ENCODE results near the gene CCDC12.

Gene CCDC12

DNA sequence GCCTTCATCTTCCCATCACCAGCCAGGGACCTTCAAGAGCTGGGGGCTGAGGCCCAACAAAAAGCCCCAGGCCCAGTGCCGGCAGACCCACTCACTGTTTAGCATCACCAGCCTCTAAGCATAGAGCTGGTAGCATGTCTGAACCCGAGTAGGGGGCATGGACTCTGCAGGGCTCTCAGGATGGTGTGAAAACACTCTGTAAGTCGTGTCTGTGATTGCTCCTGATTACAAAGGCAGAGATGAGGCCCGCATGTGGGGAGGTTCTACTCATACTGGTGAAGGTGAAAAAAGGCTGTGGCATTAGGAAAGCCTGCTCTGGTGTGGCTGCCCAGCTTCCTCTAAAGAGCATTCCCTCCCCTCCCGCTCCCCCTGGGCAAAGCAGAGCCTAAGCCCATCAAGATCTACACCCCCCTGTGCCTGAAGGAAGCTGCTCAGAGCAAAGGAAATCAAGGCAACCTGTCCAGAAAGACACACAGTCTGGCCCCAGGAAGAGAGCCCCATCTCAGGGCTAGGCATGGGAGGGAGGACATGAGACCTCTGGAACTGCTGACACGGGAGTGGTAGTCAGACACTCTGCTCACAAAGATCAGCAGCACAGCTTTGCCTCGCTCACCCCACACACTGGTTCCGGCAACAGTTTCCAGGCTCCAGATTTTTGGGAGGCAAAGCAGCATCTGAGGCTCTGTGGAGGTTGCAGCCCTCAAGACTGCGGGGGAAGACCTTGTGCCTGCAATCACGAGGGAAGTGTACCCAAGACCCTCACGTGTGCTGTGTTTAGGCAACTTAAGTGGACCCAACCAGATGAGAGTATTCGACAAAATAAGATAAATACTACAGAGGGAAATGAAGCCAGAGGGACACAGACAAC is 36.7 kb downstream of the CCDC12 start:
- no peak for DNase-seq (ENCODE audit: low read depth in 2 of 2)

DNA sequence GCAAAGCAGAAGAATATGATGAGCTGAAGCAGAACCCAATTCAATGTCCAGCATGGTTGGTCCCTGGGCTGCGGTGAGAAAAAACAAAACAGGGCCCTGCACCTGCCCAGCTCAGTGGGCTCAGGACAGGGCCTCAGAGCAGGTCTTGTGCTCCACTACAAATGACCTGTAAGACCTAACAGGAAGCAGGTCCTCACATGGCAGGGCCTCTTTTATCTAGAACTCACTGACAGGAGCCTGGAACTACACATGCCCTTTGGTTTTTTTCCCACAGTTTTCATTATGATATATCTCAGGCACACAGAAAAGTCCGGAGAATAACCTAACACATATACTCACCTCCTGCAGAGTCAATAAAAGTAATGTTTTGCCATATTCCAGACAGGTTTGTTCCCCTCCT is 38.4 kb downstream of the CCDC12 start:
- DNase-seq (ENCODE audit: low read depth in 2 of 2): no peak

DNA sequence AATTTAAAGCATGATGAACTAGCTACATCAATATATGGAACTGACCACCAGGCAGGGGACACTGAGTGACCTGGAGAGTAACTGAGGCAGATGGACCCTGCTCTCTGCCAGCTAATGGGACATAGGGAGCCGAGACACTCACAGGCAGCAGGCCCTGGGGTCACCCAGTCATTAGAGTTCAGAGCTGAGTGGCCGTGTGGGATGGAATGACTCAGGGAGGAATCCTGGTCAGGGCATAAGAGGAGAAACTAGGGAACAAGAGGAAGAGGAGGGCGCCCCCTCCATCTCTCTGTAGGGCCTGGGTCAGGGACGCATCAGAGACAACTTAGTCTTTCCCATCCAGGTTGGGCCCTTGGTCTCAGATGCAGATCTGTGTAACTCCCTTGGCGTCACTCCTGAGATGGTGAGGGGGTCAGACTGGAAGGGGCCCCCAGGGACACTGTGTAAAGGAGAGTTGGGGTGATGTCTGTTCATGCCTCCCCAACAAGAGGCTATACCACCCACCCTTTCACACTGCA is 39.8 kb downstream of the CCDC12 start:
- no peak for DNase-seq (ENCODE audit: low read depth in 2 of 2)

DNA sequence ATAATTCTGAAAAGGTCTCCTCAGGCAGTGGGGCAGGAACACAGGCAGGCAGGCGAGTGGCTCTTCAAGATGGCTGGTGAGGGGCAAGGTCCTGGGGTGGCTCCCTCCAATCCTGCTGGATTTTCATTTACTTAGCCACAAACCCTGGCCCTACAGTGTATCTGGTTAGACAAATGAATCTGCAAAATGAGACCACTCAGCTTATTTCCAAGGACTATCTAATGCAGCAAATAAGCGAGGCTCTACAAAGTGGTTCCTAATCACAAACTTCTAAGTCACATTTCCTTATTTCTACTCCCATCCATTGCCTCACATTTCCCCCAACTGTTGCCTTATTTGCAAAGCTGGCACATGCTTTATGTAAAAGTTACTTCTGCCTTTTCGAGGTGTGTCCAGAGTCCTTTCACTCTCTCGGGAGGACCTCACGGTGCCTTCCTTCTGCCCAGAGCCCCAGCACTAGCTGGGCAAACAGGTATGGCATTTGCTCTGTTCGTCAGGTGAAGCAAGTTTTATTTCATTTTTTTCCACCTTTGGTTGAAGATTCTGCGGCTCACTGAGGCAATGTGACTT is 40.5 kb downstream of the CCDC12 start:
- no peak for DNase-seq (ENCODE audit: low read depth in 2 of 2)

DNA sequence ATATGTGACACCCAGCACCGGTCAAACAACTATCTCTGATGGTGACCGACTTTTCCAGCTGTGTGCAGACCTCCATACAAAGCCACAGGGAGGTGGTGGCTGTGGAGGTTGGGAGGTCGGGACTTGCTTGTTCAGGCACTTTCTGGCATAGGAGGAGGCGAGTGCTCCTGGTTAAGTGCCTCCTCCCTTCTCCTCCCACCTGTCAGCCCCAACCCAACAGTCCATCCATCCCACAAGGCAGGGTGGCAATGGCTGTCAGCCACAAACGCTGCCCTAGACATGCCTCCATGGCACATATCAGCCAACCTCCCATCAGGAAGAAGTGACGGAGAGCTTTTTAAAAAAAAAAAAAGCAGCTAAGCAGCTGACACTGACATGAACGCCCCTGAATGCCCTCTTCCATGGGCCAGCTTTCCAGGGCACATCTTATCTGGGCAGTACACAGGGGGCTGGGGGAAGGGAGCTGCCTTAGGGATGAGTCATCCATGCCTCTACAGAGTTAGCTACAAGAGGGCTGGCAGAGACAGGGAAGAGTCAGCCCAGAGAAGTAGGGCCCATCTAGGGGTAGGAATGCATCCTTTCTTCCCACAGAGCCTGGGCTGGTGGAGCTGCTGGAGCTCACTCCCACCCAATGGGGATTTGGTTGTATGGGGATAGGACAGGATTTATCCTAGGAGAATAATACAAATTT is 41.2 kb downstream of the CCDC12 start:
- DNase-seq (ENCODE audit: low read depth in 2 of 2): no peak

DNA sequence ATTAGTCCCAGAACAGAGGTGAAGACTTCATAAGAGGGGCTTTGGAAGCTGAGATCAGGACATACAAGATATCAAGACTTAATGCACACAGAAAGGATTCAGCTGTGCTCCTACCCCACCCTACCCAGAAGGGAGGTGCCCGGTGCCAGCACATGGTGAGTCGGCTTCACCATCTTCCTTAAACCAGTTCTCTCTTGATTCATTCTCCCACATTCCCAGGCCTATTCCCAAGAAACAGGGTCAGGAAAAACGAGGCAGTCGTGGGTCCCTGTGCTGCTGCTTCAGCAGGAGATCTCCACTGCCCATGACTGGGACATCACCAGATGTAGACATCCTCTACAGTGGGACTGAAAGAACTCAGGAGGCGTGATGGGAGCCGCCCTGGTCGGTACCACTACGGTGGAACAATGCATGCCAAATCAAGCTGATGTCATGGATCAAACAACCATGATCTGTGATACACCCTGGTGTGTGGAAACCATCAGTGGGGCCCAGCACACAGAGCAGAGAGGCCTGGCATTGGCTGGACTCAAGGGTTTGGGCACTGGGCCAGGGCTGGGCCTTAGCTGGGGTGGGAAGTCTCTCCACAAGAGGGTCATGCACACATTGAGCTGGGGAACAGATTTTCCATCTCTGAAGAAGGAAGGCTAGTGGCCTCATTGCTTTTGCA is 41.9 kb downstream of the CCDC12 start:
- DNase-seq (ENCODE audit: low read depth in 2 of 2): no peak

DNA sequence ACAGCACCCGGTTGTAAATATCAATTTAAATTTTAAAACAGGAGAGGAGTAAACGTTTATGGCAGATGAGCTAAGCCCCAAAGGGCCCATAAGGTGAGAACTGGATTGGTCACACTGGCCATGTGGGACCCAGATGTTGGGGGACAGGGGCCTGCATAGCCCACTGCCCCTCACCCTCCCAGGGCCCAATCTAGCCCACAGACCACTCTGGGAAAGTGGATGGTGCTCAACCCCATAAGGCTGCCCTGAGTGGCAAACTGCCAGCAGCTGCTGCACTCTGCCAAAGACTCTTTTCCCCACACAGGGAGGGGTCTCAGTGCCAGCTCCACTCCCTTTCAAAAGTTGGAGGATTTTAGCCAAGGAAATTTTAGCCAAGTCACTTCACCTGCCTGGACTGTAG is 42.5 kb downstream of the CCDC12 start:
- DNase-seq (ENCODE audit: low read depth in 2 of 2): no peak

DNA sequence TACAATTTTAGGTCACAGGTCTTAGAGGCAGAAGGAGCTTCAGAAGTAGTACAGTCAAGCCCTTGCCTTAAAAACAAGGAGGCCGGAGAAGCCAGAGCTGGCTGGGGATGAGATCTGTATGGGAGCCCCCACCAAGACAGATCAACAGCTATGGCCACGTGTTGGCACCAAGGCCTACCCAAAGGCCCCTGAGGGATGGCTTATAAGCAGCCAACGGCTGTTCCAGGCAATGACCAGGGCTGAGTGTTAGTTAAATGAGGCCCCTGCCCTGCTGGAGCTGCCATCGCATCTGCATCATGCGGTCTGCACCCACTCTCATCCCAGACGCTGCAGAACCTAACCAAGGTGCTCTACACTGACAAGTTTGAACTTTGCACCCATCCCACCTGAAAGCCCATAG is 43.3 kb downstream of the CCDC12 start:
- DNase-seq (ENCODE audit: low read depth in 2 of 2): no peak

DNA sequence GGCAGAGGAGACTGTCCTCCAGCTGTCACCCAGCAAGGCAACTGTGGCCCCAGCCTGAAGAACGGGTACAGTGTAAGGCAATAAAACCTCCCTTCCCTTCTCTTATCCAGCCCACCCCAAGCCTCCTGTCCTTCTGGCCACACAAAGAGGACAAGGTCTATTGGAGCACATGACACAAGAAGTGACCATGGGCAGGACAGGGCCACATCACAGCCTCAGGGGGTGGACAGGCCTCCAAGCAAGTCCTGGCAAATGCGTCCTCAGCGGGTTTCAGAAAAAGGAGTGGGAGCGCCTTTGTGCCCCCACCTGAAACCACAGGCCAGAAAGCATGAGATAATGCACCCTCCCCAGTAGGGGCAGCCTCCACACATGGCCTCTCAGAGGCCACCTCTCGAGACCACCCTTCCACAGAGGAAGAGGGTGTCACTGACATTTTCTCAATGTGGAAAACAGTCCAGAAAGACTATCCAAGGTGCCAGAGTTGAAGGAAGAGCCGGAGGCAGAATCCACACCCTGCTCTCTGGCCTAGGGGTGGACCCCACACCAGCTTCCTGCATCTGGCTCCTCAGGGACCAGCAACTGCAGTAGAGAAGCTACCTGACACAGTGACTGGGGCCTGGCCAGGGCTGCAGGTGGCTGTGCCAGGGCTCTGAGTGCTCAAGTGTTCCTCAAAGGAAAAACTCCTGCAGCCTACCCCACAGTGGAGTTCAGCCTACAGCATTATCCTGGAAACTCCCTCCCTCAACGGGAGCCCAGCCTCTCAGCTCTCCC is 43.9 kb downstream of the CCDC12 start:
- no peak for DNase-seq (ENCODE audit: low read depth in 2 of 2)

DNA sequence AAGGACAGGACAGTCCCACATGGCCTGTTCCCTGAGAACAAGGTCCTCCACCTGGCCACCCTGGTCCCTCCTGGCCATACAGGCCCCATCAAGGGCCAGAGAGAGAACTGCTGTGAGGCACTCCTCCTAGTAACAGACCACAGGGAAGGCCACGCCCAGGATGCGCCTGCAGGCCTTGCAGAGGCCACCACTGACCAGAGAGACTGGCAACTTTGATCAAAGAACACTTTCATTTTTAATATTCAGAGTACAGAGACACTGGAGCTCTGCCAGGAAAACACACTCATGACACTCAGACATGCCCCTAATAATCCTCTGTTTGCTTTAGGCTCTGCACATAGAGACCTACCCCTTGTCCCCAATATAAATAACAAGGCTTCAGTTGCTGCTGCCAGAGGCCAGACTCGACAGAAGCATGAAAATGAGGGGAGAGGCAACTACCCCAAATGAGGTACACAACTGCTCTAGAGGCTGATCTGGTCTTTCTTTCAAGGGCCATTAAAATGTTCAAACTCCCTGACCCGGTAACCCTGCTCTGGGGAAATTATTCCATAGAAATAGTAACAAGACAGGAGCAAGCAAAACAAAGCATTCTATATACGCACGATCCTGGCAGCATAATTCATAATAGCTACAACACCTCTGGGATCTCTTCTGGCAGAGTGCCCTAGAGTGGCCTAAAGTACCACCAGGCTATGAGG is 44.8 kb downstream of the CCDC12 start:
- DNase-seq (ENCODE audit: low read depth in 2 of 2): no peak

DNA sequence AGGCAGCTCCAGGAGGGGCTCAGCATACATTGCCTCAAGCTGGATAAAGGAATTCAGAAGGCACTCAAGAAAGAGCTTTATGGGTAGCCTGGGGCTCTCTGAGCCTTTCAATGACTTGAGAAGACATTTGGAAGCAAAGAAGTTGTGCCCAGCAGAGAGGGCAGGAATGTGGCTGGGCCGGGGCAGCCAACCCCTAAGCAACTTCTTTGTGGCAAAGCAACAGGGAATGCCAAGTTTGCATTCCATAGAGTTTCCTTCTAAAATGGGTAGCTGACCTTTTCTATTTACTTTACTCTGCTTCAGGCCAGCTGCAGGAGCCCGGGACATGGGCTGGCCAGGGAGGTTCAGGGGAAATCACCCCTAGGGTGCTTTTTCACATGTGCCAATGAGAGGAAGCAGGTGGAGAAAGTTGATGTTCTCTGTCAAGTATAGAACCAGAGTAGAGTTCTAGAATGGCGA is 45.6 kb downstream of the CCDC12 start:
- DNase-seq (ENCODE audit: low read depth in 2 of 2): no peak

DNA sequence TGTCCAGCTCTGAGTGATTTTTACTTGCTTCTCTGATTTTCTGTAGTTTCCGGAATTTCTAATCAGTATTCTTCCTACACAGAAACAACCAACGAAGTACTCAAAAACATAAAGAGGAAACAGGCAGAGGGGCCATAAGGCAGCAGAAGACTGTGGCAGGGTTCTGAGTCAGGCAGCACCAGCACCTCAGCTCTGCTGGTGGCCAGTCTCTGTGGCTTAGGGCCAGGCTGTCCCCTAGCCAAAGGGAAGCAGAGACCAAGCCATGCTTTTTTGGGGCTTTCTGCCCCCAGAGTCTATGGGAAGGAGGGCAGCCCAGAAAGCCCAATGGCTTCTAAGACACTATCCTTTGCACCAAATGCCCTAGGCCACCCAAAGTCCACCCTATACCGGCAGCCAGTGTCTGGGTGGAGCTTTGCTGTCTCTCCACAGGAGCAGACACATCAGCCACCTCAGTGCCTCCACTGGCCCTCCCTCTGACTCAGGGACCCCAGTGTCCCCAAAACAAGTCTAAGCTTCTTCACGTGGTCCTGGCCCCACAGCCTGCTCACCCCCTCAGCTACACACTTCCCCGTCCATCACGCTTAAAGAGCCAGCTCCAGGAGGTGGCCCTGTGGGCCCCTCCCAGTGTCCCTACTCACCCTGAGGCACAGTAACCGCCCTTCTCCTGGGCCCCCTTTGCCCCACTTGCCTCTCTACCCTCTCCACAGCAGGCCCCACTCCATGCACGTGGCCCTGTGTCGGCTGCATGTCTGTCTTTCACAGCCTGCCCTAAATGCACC is 46.2 kb downstream of the CCDC12 start:
- no peak for DNase-seq (ENCODE audit: low read depth in 2 of 2)

DNA sequence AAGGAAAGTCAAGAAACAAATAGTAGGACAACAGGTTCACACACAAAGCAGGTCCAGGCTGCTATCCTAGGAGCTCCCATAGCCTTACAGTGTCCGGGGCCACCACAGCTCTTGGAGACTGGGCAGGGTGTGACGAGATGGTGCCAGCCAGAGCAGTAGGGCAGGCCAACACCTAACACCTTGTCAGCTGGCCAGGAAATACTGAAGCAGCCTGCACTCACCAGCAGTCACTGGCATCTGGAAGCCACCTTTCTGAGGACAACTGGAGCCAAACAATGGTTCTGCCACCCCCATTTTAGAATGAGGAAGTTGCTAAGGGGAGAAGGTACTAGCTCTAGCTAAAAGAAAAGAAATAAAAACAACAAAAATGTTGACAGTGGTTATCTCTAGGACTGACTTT is 47.2 kb downstream of the CCDC12 start:
- DNase-seq (ENCODE audit: low read depth in 2 of 2): no peak

DNA sequence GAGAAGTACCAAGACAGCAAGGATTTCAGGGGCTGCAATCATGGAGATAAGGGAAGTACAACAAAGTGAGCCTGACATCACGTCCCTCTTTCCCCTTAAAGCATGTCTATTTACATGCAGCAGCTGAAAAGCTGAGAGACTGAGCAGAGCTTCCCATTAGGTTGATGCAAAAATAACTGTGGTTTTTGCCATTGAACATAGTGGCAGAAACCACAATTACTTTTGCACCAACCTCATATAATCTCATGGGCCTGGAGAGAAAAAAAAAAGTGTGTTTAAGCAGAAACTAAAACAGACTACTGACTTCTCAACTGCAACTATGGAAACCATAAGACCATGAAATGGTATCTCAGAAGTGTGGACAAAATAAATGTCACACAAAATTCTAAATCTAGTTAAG is 48.3 kb downstream of the CCDC12 start:
- no peak for DNase-seq (ENCODE audit: low read depth in 2 of 2)

DNA sequence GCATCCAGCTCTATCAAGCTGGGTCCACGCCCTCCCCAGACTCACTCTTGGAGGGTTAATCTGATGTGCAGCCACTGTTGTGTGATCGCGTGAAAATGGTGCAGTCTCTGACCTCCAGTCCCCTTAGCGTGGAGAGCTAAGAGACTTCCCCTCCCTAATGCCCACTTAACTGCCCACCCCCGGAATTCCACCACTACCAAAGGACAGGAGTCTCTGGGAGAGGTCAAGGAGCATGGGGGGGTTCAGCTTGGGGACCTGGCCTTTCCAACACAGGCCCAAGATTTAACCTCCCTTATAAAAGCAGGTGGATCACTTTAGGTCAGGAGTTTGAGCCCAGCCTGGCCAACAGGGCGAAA is 48.8 kb downstream of the CCDC12 start:
- DNase-seq (ENCODE audit: low read depth in 2 of 2): no peak

DNA sequence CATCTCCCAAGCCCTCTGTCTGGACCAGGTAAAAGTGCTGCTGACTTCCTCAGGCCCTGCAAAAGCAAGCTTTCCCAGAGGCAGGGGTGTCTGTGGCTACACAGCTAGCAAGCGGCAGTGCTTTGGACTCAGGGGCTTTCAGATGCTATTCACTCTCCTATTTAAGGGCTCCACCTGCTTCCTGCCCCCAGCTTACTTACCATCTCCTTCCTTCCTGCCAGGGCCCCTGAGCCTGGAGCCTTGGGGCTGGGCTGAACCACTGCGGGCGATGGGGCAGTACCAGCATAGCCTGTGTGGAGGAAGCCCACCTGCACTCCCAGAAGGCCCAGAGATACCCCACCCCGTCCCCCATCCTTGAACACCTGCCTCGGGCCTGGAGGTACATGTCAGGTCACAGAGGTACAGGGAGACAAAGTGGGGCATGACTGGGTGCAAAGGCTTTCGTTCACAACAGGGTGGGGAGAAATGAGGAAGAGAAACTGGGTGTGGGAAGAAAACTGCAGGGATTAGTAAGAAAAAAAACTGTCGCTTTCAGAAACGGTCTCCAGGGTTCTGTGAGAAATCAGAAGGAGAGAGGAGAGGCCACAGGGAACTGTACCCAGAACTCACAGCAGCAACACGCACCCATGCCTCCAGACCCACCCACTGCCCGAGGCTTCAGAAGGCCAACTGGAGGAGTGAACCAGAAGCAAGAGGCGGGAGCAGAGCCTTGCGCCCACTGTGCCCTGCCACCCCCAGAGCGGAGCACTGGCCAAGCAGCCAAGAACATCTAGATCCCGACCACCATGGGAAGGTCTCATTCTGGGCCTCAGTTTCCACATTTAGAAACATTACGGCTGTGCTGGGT is 49.5 kb downstream of the CCDC12 start:
- no peak for DNase-seq (ENCODE audit: low read depth in 2 of 2)

DNA sequence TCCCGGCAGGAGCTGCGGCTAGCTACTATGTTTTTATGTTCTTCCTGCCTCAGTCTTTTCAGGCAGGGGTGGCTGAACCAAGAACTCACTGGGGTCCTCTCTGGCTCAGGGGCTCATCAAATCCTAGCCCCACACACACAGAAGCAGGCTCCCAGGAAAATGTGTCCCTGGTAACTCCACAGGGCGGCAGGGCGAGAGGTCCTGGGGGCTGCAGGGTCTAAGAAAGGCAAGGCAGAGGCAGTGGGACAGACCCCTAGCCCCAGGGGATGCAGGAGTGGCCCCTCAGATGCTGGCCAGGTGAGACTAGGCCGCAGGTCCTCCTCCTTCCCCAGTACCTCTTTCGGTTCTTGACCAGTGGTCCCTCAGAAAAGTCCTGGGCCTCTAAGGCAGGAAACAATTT is 50.1 kb downstream of the CCDC12 start:
- DNase-seq (ENCODE audit: low read depth in 2 of 2): no peak

DNA sequence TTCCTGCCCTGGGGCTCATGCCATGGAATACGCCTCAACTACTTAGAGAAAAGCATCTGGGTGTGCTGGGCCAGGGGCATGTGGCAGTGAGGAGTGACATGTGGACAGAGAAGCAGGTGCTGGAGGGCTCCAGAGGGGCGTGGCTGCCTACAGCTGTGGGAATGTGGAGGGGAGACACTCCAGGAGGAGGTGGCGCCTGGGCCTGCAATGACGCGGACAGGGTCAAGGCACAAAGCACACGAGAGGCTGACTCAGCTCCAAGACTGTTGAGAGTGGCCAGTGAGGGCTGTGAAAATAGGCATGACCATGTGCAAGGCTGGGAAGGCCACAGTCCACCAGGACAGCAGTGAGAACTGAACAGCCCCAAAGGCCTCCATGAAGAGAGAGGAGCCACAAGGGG is 50.5 kb downstream of the CCDC12 start:
- DNase-seq (ENCODE audit: low read depth in 2 of 2): no peak

DNA sequence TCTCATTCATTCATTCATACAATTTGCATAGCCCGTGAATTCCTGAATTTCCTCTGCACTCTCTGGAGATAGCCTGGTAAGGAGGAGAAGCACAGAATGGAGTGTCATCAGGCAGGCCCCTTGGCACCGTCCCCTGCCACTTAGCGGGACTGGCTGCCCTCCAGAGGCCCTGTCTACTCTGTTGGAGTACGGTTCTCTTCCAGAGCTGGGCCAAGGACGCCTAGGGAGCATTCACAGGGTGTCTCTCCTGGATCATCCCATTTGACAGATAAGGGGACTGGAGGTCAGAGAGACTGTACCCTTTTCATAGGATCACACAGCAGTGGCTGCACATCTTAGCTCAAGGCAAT is 51.0 kb downstream of the CCDC12 start:
- no peak for DNase-seq (ENCODE audit: low read depth in 2 of 2)
